HepG2 (cell line): ENCODE data around the gene STYK1. TPM values are rescaled to one million over a fixed set of nuclear protein-coding genes. Genes with fewer than 3 reads are reported as not detected.

Experiments
- ATM ChIP-seq: fragments of 450-650 bp; IDR thresholded peaks from 2 replicates; pipeline ENCODE4 v1.7.1; 2017; ENCODE audit warnings: mild to moderate bottlenecking, borderline replicate concordance
- CAMTA2 ChIP-seq: sonication (generic); formaldehyde crosslinking; IDR thresholded peaks from 2 replicates; pipeline ENCODE4 v1.4.0; 2020; ENCODE audit warnings: mild to moderate bottlenecking, missing genetic modification reagents, borderline replicate concordance
- CENPX ChIP-seq: sonication (generic); formaldehyde crosslinking; IDR thresholded peaks from 2 replicates; pipeline ENCODE4 v1.9.0; 2021; ENCODE audit warnings: mild to moderate bottlenecking, missing genetic modification reagents, moderate library complexity
- CREM ChIP-seq, 2 experiments: sonication (generic) in 1 of 2; formaldehyde crosslinking in 1 of 2; IDR thresholded peaks; 2 replicates each; pipeline versions ENCODE4 v1.4.0 to v1.6.1; 2016 to 2020; ENCODE audit warnings: antibody characterized with exemption in 1 of 2, mild to moderate bottlenecking in 1 of 2, missing genetic modification reagents in 1 of 2
- ERF ChIP-seq: IDR thresholded peaks from 2 replicates; pipeline ENCODE4 v1.6.1; 2018; ENCODE audit warnings: missing biosample characterization, missing genetic modification reagents
- HIC2 ChIP-seq: sonication (generic); formaldehyde crosslinking; IDR thresholded peaks from 2 replicates; pipeline ENCODE4 v1.9.0; 2022; ENCODE audit warnings: low read depth, missing genetic modification reagents
- KDM2A ChIP-seq: sonication (generic); formaldehyde crosslinking; IDR thresholded peaks from 2 replicates; pipeline ENCODE4 v1.4.0; 2020; ENCODE audit warnings: low read depth, missing genetic modification reagents, borderline replicate concordance
- MIER2 ChIP-seq: IDR thresholded peaks from 2 replicates; pipeline ENCODE4 v1.6.1; 2016; ENCODE audit warnings: missing biosample characterization, missing genetic modification reagents
- NFIB ChIP-seq: sonication (generic); formaldehyde crosslinking; IDR thresholded peaks from 2 replicates; pipeline ENCODE4 v1.9.0; 2021; ENCODE audit warnings: missing genetic modification reagents, mild to moderate bottlenecking, borderline replicate concordance
- RAD51 ChIP-seq: fragments of 450-650 bp; IDR thresholded peaks from 2 replicates; pipeline ENCODE4 v1.6.1; 2016; ENCODE audit warnings: borderline replicate concordance
- SRSF4 ChIP-seq: fragments of 200-400 bp; formaldehyde crosslinking; IDR thresholded peaks from one replicate; pipeline ENCODE4 v1.6.1; 2018; ENCODE audit warnings: mild to moderate bottlenecking, low read depth, low read length, moderate library complexity; ENCODE audit not compliant: poor library complexity, severe bottlenecking
- UBTF ChIP-seq: sonication (generic); formaldehyde crosslinking; IDR thresholded peaks from 2 replicates; pipeline ENCODE4 v1.4.0; 2020; ENCODE audit warnings: mild to moderate bottlenecking, missing genetic modification reagents
- ZBTB8A ChIP-seq: sonication (generic); formaldehyde crosslinking; IDR thresholded peaks from 2 replicates; pipeline ENCODE4 v1.4.0; 2020; ENCODE audit warnings: mild to moderate bottlenecking, low read depth, missing genetic modification reagents, borderline replicate concordance
- ZFP90 ChIP-seq: sonication (generic); formaldehyde crosslinking; IDR thresholded peaks from 2 replicates; pipeline ENCODE4 v1.8.0; 2022; ENCODE audit warnings: missing genetic modification reagents, mild to moderate bottlenecking, inconsistent platforms, borderline replicate concordance
- ZNF326 ChIP-seq: sonication (generic); formaldehyde crosslinking; IDR thresholded peaks from 2 replicates; pipeline ENCODE4 v1.4.0; 2020; ENCODE audit warnings: missing genetic modification reagents, borderline replicate concordance
- ZNF577 ChIP-seq: sonication (generic); formaldehyde crosslinking; IDR thresholded peaks from 2 replicates; pipeline ENCODE4 v1.4.0; 2020; ENCODE audit warnings: mild to moderate bottlenecking, low read depth, missing genetic modification reagents, borderline replicate concordance
- polyA plus RNA-seq, 8 experiments: library from polyadenylated mRNA; depleted of rRNA in 3 of 8; stranded (reverse) in 7 of 8; unstranded in 1 of 8; fragments of >200 nt; fragmentation: Illumina TruSeq in 4 of 8; extraction: Trizol in 4 of 8; gene quantifications; 2 replicates each; pipeline versions ENCODE4 v1.2.1 to v1.2.3, GENCODE V29; 2011 to 2016; ENCODE audit warnings: low read depth in 4 of 8, missing spikeins in 1 of 8, mixed read lengths in 1 of 8; ENCODE audit not compliant: insufficient read depth in 1 of 8
- total RNA-seq, 5 experiments: library from RNA; depleted of rRNA; stranded (reverse); fragments of >200 nt; fragmentation: Illumina TruSeq; extraction: Trizol; gene quantifications; 2 replicates each; pipeline ENCODE4 v1.2.3, GENCODE V29; 2016; ENCODE audit warnings: low read depth in 1 of 5

STYK1 gene
- total and polyA plus RNA-seq, 2 of the 13 experiments (the other 11 are each of a cell fraction or from before 2014, with no cell fraction given) = not detected

- TF ChIP-seq RAD51 (no peak), ERF (CRISPR knock-in tag) (no peak), HIC2 (CRISPR knock-in tag) (no peak), ZNF326 (CRISPR knock-in tag) (no peak), CAMTA2 (no peak), MIER2 (CRISPR knock-in tag) (no peak), ZFP90 (no peak), NFIB (CRISPR knock-in tag) (no peak), UBTF (peak; percentile 47), ZNF577 (no peak), KDM2A (peak; percentile 22; the same call in 1 of the 2 replicates), SRSF4 (no peak), CREM (IDR thresholded peaks at IDR 0.05) (no peak), CREM (CRISPR knock-in tag; IDR thresholded peaks at IDR 0.05) (no peak), ZBTB8A (CRISPR knock-in tag) (no peak), ATM (no peak), CENPX (CRISPR knock-in tag) (no peak)
These were observed 49.3 kb upstream of the STYK1 start, which contains the start of gene YBX3 (continued) for GRCh38 chr12:10722905-10723746.
